HCT116 (cell line): Measurements from ENCODE around the gene FAM83F. TPM values are rescaled to one million over a fixed set of nuclear protein-coding genes. Genes with fewer than 3 reads are reported as not detected.

Experiments used
- ATAC-seq: fragments of 200-7000 bp; cut with Tn5 transposase; 2 replicates; pipeline ENCODE4 v1.9.1; 2020; ENCODE audit warnings: mild to moderate bottlenecking, moderate library complexity
- BruUV-seq: library from RNA; stranded (reverse); fragments of 400-500 nt; replicated peaks from 2 replicates; lab custom pipeline; 2021; lab: Mats Ljungman, UMichigan
- CTCF ChIA-PET: fragments of 300-600 bp; sonication (Branson Sonifier 250); formaldehyde crosslinking; loops from one replicate; lab custom pipeline; 2021; ENCODE audit warnings: antibody characterized with exemption; lab: Charles Lee
- POLR2A ChIA-PET: fragments of 300-600, 350-600 bp; sonication (Branson Sonifier 250); formaldehyde crosslinking; loops from one replicate; lab custom pipeline; 2021; ENCODE audit warnings: antibody characterized with exemption; lab: Charles Lee
- RAD21 ChIA-PET, 2 experiments: fragments of 300-600 bp; sonication (Branson Sonifier 250); formaldehyde crosslinking; loops; one replicate each; lab custom pipeline; 2023; ENCODE audit warnings: low total read pairs in 2 of 2; ENCODE audit not compliant: uncharacterized antibody in 2 of 2, unreplicated experiment in 2 of 2, low non-redundant PET in 1 of 2; lab: Charles Lee
- DNase-seq: peaks from one replicate; pipeline ENCODE4 v3.0.0-alpha.2; 2010; ENCODE audit warnings: low read depth, low spot score
- H2AFZ ChIP-seq: fragments of 200-600 bp; shearing (Covaris generic), sonication (generic); 2 replicates; pipeline ENCODE4 v1.6.1; 2017; ENCODE audit warnings: low read depth, mixed run types, mixed read lengths, antibody characterized with exemption, low read length; ENCODE audit not compliant: poor library complexity, severe bottlenecking
- H3K27ac ChIP-seq: 2 replicates; pipeline ENCODE4 v1.5.1; 2012; ENCODE audit warnings: low read depth, low read length
- H3K27me3 ChIP-seq: fragments of 200-600 bp; sonication (generic); 2 replicates; pipeline ENCODE4 v1.6.1; 2016; ENCODE audit warnings: mixed run types, low read length, mixed read lengths; ENCODE audit not compliant: insufficient read depth
- H3K36me3 ChIP-seq, 2 experiments: fragments of 200-500 bp in 1 of 2; fragments of 200-600 bp in 1 of 2; sonication (Bioruptor generic) in 1 of 2; sonication (generic) in 1 of 2; 2 replicates each; pipeline versions ENCODE4 v1.5.1 to v1.6.1; 2014 to 2016; ENCODE audit warnings: low read length in 2 of 2, inconsistent platforms in 1 of 2, mixed read lengths in 1 of 2, mixed run types in 1 of 2; ENCODE audit not compliant: insufficient read depth in 2 of 2, control insufficient read depth in 1 of 2
- H3K4me1 ChIP-seq, 2 experiments: fragments of 200-600 bp in 1 of 2; sonication (generic) in 1 of 2; 2 replicates each; pipeline versions ENCODE4 v1.5.1 to v1.6.1; 2012 to 2017; ENCODE audit warnings: low read length in 2 of 2, inconsistent platforms in 1 of 2, mild to moderate bottlenecking in 1 of 2, mixed read lengths in 1 of 2, mixed run types in 1 of 2, moderate library complexity in 1 of 2; ENCODE audit not compliant: insufficient read depth in 2 of 2, control insufficient read depth in 1 of 2
- H3K4me2 ChIP-seq: fragments of 200-600 bp; sonication (generic); 2 replicates; pipeline ENCODE4 v1.6.1; 2017; ENCODE audit warnings: mixed run types, low read length, mixed read lengths
- H3K4me3 ChIP-seq, 2 experiments: fragments of 200-600 bp in 1 of 2; sonication (generic) in 1 of 2; replicated peaks in 1 of 2; 2 replicates each; pipeline ENCODE4 v1.5.1; 2011 to 2016; ENCODE audit warnings: low read length in 2 of 2, control low read depth in 1 of 2, low read depth in 1 of 2, mild to moderate bottlenecking in 1 of 2, mixed read lengths in 1 of 2, mixed run types in 1 of 2
- H3K79me2 ChIP-seq: fragments of 200-600 bp; sonication (generic); 2 replicates; pipeline ENCODE4 v1.6.1; 2017; ENCODE audit warnings: mild to moderate bottlenecking, mixed run types, low read length, moderate library complexity, mixed read lengths; ENCODE audit not compliant: insufficient read depth
- H3K9ac ChIP-seq: fragments of 200-600 bp; sonication (generic); 2 replicates; pipeline ENCODE4 v1.6.1; 2016; ENCODE audit warnings: low read length, mixed read lengths
- H3K9me2 ChIP-seq: fragments of 200-600 bp; sonication (generic), shearing (Covaris generic); 2 replicates; pipeline ENCODE4 v1.6.1; 2017; ENCODE audit warnings: mixed run types, mild to moderate bottlenecking, moderate library complexity; ENCODE audit not compliant: insufficient read depth
- H3K9me3 ChIP-seq, 2 experiments: fragments of 200-500 bp in 1 of 2; fragments of 200-600 bp in 1 of 2; sonication (Bioruptor generic) in 1 of 2; sonication (generic) in 1 of 2; 2 replicates each; pipeline ENCODE4 v1.6.1; 2014 to 2017; ENCODE audit warnings: low read length in 2 of 2, mixed read lengths in 2 of 2, inconsistent platforms in 1 of 2, low read depth in 1 of 2, mild to moderate bottlenecking in 1 of 2, mixed run types in 1 of 2, moderate library complexity in 1 of 2; ENCODE audit not compliant: control insufficient read depth in 1 of 2, insufficient read depth in 1 of 2
- H4K20me1 ChIP-seq: fragments of 200-600 bp; sonication (generic), shearing (Covaris generic); 2 replicates; pipeline ENCODE4 v1.6.1; 2017; ENCODE audit warnings: mixed run types, mild to moderate bottlenecking, moderate library complexity; ENCODE audit not compliant: insufficient read depth
- CBX3 ChIP-seq: IDR thresholded peaks from 2 replicates; pipeline ENCODE4 v1.6.1; 2012; ENCODE audit warnings: low read depth
- EGR1 ChIP-seq: IDR thresholded peaks from 2 replicates; pipeline ENCODE4 v1.6.1; 2012; ENCODE audit warnings: low read depth
- EZH2 ChIP-seq: fragments of 200-600 bp; sonication (generic); IDR thresholded peaks from 2 replicates; pipeline ENCODE4 v1.6.1; 2017; ENCODE audit warnings: antibody characterized with exemption, mixed run types
- EZH2phosphoT487 ChIP-seq: fragments of 200-600 bp; IDR thresholded peaks from 2 replicates; pipeline ENCODE4 v1.6.1; 2018; ENCODE audit warnings: antibody characterized with exemption, borderline replicate concordance
- FOSL1 ChIP-seq: IDR thresholded peaks from 2 replicates; pipeline ENCODE4 v1.6.1; 2012; ENCODE audit warnings: low read depth
- MAX ChIP-seq: IDR thresholded peaks from 2 replicates; pipeline ENCODE4 v1.6.1; 2012
- TCF7L2 ChIP-seq: IDR thresholded peaks from 2 replicates; pipeline ENCODE4 v1.7.0; 2011; ENCODE audit warnings: borderline replicate concordance, inconsistent platforms; ENCODE audit not compliant: insufficient read depth, insufficient read length; ENCODE audit errors: extremely low read depth
- ZNF274 ChIP-seq: fragments of 200-500 bp; sonication (Bioruptor generic); IDR thresholded peaks from 2 replicates; pipeline ENCODE4 v1.6.1; 2014; ENCODE audit warnings: mild to moderate bottlenecking, low read depth, low read length, inconsistent platforms
- intact Hi-C: fragments of 100-400 bp; cut with micrococcal nuclease; formaldehyde crosslinking; loops from 2 replicates; pipeline ENCODE4 v1.10.0; 2022
- total RNA-seq: library from RNA; stranded (reverse); gene quantifications from one replicate; pipeline ENCODE4 v1.2.1, GENCODE V29; 2021; ENCODE audit not compliant: unreplicated experiment
- TF ChIP-seq, protein P1 (sequence below), 3 experiments: fragments of 200-600 bp in 1 of 3; sonication (generic) in 1 of 3; IDR thresholded peaks in 2 of 3; conservative IDR thresholded peaks in 1 of 3; 2 replicates each; pipeline ENCODE4 v1.5.1; 2012 to 2017; ENCODE audit warnings: low read depth in 2 of 3, low read length in 2 of 3, antibody characterized with exemption in 1 of 3, borderline replicate concordance in 1 of 3, control low read depth in 1 of 3, mild to moderate bottlenecking in 1 of 3, mixed read lengths in 1 of 3, mixed run types in 1 of 3, moderate library complexity in 1 of 3; ENCODE audit not compliant: insufficient read depth in 1 of 3

The FAM83F gene
- total RNA-seq, 1 experiment from 2014 or later: 24.5 TPM

DNA sequence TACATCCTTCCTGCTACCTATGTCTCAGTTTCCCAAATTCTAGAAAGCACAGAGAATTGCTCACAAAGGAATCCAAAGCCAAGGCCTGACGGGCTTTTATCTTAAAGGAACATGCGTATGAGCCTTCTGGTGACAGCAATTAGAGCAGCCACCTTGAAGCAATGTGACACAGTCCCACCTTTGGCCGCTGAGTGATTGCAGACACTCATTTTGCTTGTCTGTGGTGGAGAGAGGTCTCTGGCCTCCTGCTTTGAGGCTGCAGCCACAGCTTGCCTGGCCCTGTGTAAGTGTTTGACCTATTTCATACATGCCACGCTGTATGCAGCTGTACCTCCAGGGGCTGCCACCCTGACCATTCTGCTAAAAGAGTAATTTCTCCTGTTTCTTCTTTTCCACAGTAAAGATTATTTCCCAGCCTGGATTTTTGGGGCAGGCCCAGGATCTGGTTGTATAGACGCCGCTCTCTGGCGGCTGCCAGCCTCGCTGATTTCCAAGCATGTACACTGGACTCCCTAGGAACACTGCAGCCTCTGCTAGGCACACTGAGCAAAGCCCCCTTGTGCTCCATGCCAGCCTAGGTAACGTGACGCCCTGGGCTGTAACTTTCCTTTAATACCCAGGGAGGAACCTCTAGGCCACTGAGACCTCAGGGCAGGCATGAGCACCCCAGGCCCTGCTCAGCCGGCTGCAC lies 35.7 kb upstream of the FAM83F start (continued):
- TF ChIP-seq ZNF274 (no peak), EZH2phosphoT487 (no peak)

DNA sequence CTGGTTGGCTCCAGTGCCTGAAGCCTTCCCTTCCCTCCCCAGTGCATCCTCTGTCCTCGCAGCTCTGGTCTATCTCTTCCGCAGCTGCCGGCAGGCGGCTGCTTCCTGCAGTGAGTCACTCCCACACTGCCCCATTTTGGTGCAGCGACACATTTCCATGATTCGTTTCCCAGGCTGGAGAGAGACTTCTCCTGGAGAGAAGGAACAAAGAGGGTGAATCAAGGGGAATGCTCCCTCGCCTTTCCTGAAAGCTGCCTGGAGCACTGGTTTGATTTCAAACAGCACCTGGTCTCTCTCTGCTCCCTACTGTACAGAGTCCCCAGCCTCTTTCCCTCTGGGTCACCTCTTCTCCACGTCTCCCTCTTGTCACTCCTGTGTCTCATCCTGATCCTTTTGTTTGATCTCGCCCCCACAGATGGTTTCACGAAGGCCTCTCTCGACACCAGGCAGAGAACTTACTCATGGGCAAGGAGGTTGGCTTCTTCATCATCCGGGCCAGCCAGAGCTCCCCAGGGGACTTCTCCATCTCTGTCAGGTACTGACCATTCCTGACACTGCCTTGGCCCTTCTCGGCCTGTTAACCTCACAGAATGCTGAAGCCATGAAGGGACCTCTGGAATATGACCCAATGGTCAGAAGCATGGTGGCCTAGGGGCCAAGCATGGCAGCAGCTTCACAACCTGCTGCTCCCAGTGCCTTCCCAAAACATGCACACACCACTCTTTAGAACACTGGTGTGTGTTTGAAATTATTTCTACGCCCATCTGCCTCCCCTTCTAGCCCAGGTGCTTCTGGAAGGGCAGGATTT lies 34.9 kb upstream of the FAM83F start, which contains the start of gene TMA7B:
TMA7B (plus strand) TSS at position 758 of the 808 bp plus-strand sequence. CDS start 3,978 bp downstream, outside the sequence.
- Histone ChIP-seq H3K4me3 (no peak within 1 kb of the TSS), H3K9ac (no peak within 1 kb of the TSS), H3K9me2 (no peaks in the 10 kb centered on the region), H4K20me1 (no peaks in the 10 kb centered on the region), H3K4me2 (peak within 1 kb of the TSS; percentile 46), H3K4me1 (peaks cover 7 to 27% of the 10 kb centered on the region in 2 experiments; a peak in 3 of 4 replicates), H3K9me3 (no peaks in the 10 kb centered on the region), H3K27me3 (no peaks in the 10 kb centered on the region; the same call in 1 of the 2 replicates), H3K36me3 (no peaks in the 10 kb centered on the region), H2AFZ (peak within 1 kb of the TSS; percentile 65), H3K27ac (no peak within 1 kb of the TSS), H3K79me2 (no peaks in the 10 kb centered on the region)
- CTCF ChIA-PET: interaction anchor here (1.2 kb wide), 1 partner anchor 65 kb away, joined by 3 read pairs; no protein-coding TSS in a partner anchor
- TF ChIP-seq EGR1 (no peak), TCF7L2 (no peak), FOSL1 (peak; percentile 48; the same call in 1 of the 2 replicates), MAX (peak; percentile 94), EZH2 (no peak), CBX3 (peak; percentile 77)
- TF ChIP-seq, protein P1, sequence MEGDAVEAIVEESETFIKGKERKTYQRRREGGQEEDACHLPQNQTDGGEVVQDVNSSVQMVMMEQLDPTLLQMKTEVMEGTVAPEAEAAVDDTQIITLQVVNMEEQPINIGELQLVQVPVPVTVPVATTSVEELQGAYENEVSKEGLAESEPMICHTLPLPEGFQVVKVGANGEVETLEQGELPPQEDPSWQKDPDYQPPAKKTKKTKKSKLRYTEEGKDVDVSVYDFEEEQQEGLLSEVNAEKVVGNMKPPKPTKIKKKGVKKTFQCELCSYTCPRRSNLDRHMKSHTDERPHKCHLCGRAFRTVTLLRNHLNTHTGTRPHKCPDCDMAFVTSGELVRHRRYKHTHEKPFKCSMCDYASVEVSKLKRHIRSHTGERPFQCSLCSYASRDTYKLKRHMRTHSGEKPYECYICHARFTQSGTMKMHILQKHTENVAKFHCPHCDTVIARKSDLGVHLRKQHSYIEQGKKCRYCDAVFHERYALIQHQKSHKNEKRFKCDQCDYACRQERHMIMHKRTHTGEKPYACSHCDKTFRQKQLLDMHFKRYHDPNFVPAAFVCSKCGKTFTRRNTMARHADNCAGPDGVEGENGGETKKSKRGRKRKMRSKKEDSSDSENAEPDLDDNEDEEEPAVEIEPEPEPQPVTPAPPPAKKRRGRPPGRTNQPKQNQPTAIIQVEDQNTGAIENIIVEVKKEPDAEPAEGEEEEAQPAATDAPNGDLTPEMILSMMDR (IDR thresholded peaks at IDR 0.05 in 2 of 3, conservative IDR thresholded peaks at IDR 0.05 in 1 of 3; ENCODE audit: borderline replicate concordance in 1 of 3, insufficient read depth in 1 of 3, low read depth in 2 of 3, low read length in 2 of 3): peak in 2 of 3 experiments; percentile 11 to 31; a peak in 2 of 6 replicates
- DNase-seq (no peak), ATAC-seq (peak; percentile 93)
- intact Hi-C loops: no loop called here
- no TSS peak for BruUV-seq
- RAD21 ChIA-PET: no interaction called here
- POLR2A ChIA-PET: no interaction called here
